Tibial nerve (tissue), 4 donors: Measurements from ENCODE around the gene CDHR1. TPM values are rescaled to one million over a fixed set of nuclear protein-coding genes. Genes with fewer than 3 reads are reported as not detected.

Experiments used
- DNase-seq, 2 donors: peaks; one replicate each; pipeline ENCODE4 v3.0.0-alpha.2; 2019; ENCODE audit warnings: low spot score in 2 of 2
- H3K27ac ChIP-seq, 4 donors: fragments of 200-600 bp; sonication (generic) in 3 of 4; one replicate each; pipeline ENCODE4 v1.5.1; 2017 to 2019; ENCODE audit warnings: mild to moderate bottlenecking in 1 of 4
- H3K27me3 ChIP-seq, 2 donors: fragments of 200-600 bp; sonication (generic) in 1 of 2; one replicate each; pipeline versions ENCODE4 v1.5.1 to v1.6.0; 2017 to 2019
- H3K36me3 ChIP-seq, 3 donors: fragments of 200-600 bp; sonication (generic); one replicate each; pipeline ENCODE4 v1.5.1; 2018 to 2019
- H3K4me1 ChIP-seq, 4 donors: fragments of 200-600 bp; sonication (generic) in 3 of 4; one replicate each; pipeline ENCODE4 v1.5.1; 2017 to 2019
- H3K4me3 ChIP-seq, 4 donors: fragments of 200-600 bp; sonication (generic) in 3 of 4; one replicate each; pipeline ENCODE4 v1.5.1; 2017 to 2019; ENCODE audit warnings: mild to moderate bottlenecking in 1 of 4, moderate library complexity in 1 of 4
- H3K9me3 ChIP-seq, 4 donors: fragments of 200-600 bp; sonication (generic) in 3 of 4; one replicate each; pipeline ENCODE4 v1.5.1; 2017 to 2019
- CTCF ChIP-seq, 5 experiments: fragments of 200-600 bp in 3 of 5; fragments of 450-650 bp in 2 of 5; sonication (generic) in 3 of 5; IDR thresholded peaks; one replicate each; pipeline ENCODE4 v1.5.1; 2016 to 2019; ENCODE audit warnings: antibody characterized with exemption in 5 of 5, mild to moderate bottlenecking in 3 of 5, moderate library complexity in 2 of 5
- EP300 ChIP-seq, 2 donors: sonication (generic); formaldehyde crosslinking; IDR thresholded peaks; one replicate each; pipeline ENCODE4 v1.6.1; 2017; ENCODE audit warnings: antibody characterized with exemption in 2 of 2, mild to moderate bottlenecking in 1 of 2
- POLR2A ChIP-seq, 2 donors: fragments of 450-650 bp; IDR thresholded peaks; one replicate each; pipeline ENCODE4 v1.6.1; 2017; ENCODE audit warnings: antibody characterized with exemption in 2 of 2, mild to moderate bottlenecking in 2 of 2, moderate library complexity in 2 of 2
- WGBS, 2 donors: methylation state at CpG; one replicate each; pipeline ENCODE4 v1.1.5; 2018; 5-methylcytosine and 5-hydroxymethylcytosine counted together
- total RNA-seq, 4 donors: library from RNA; depleted of rRNA; stranded (reverse); fragments of >200 nt; gene quantifications; one replicate each; pipeline ENCODE4 v1.1.0, GENCODE V29; 2016

The CDHR1 gene
- total RNA-seq, 4 donors from 2014 or later = 0.30 to 1.0 (median 0.44) TPM; not detected in 1

GRCh38 chr10:84205853-84206525 lies 11.7 kb downstream of the CDHR1 start:
- Histone ChIP-seq H3K36me3 (no peaks in the 10 kb centered on the region), H3K4me3 (no peak overlapping the region), H3K4me1 (no peaks in the 10 kb centered on the region), H3K27me3 (no peaks in the 10 kb centered on the region), H3K27ac (no peak overlapping the region), H3K9me3 (no peaks in the 10 kb centered on the region)
- no peak for DNase-seq
- no peak for TF ChIP-seq EP300 (IDR thresholded peaks at IDR 0.05)
- no peak for TF ChIP-seq POLR2A (IDR thresholded peaks at IDR 0.05)
- TF ChIP-seq CTCF (IDR thresholded peaks at IDR 0.05) = peak in 1 of 5 experiments; percentile 0
- 69 to 71% methylated on average over 6 of the region's 6 CpGs for WGBS, 2 donors

- 83 to 89% methylated on average over 6 to 9 of the region's 10 CpGs for WGBS, 2 donors
- DNase-seq = no peak
- Histone ChIP-seq H3K4me1 (no peaks in the 10 kb centered on the region), H3K4me3 (no peak overlapping the region), H3K9me3 (no peaks in the 10 kb centered on the region), H3K27me3 (no peaks in the 10 kb centered on the region), H3K36me3 (no peaks in the 10 kb centered on the region), H3K27ac (no peak overlapping the region)
- no peak for TF ChIP-seq CTCF (IDR thresholded peaks at IDR 0.05)
- TF ChIP-seq EP300 (IDR thresholded peaks at IDR 0.05) = no peak
These were observed 13.7 kb downstream of the CDHR1 start for GRCh38 chr10:84208023-84208422.

GRCh38 chr10:84211566-84211965 lies 17.2 kb downstream of the CDHR1 start:
- H3K36me3 ChIP-seq = no peaks in the 10 kb centered on the region
- WGBS, 2 donors = 79 to 82% methylated on average over 2 of the region's 2 CpGs
- no peaks in the 10 kb centered on the region for H3K4me1 ChIP-seq

GRCh38 chr10:84212014-84212413 lies 17.7 kb downstream of the CDHR1 start:
- Histone ChIP-seq H3K4me1 (no peaks in the 10 kb centered on the region), H3K9me3 (no peaks in the 10 kb centered on the region), H3K27me3 (no peaks in the 10 kb centered on the region), H3K36me3 (no peaks in the 10 kb centered on the region), H3K27ac (no peak overlapping the region), H3K4me3 (no peak overlapping the region)
- no peak for DNase-seq
- WGBS, 2 donors = 79 to 80% methylated on average over 5 of the region's 5 CpGs
- TF ChIP-seq CTCF (IDR thresholded peaks at IDR 0.05) = no peak
- no peak for TF ChIP-seq POLR2A (IDR thresholded peaks at IDR 0.05)
- TF ChIP-seq EP300 (IDR thresholded peaks at IDR 0.05) = no peak

More at GRCh38 chr10:84211566-84211965, 17.2 kb downstream of the CDHR1 start:
- Histone ChIP-seq H3K4me3 (no peak overlapping the region), H3K27ac (no peak overlapping the region), H3K27me3 (no peaks in the 10 kb centered on the region), H3K9me3 (no peaks in the 10 kb centered on the region)
- DNase-seq = no peak
- TF ChIP-seq CTCF (IDR thresholded peaks at IDR 0.05) = no peak
- no peak for TF ChIP-seq EP300 (IDR thresholded peaks at IDR 0.05)

- no peaks in the 10 kb centered on the region for H3K27me3 ChIP-seq
- H3K36me3 ChIP-seq = no peaks in the 10 kb centered on the region
- TF ChIP-seq CTCF (IDR thresholded peaks at IDR 0.05) (no peak), EP300 (IDR thresholded peaks at IDR 0.05) (no peak)
- WGBS, 2 donors = 86 to 94% methylated on average over 11 of the region's 11 CpGs
- no peak overlapping the region for H3K4me3 ChIP-seq
- no peak overlapping the region for H3K27ac ChIP-seq
- no peak for DNase-seq
- H3K9me3 ChIP-seq = no peaks in the 10 kb centered on the region
- H3K4me1 ChIP-seq = no peaks in the 10 kb centered on the region
These were observed 18.7 kb downstream of the CDHR1 start for GRCh38 chr10:84213076-84213475.
